PC-3 (cell line): Measurements from ENCODE around the gene SPINK6. TPM values are rescaled to one million over a fixed set of nuclear protein-coding genes. Genes with fewer than 3 reads are reported as not detected.

Experiments used
- ATAC-seq: fragments of 200-7000 bp; cut with Tn5 transposase; 2 replicates; pipeline ENCODE4 v1.9.1; 2020; ENCODE audit warnings: mild to moderate bottlenecking, moderate library complexity
- BruUV-seq: library from RNA; stranded (reverse); fragments of 400-500 nt; replicated peaks from 2 replicates; lab custom pipeline; 2021; lab: Mats Ljungman, UMichigan
- CTCF ChIA-PET: fragments of 300-600 bp; sonication (Branson Sonifier 250); formaldehyde crosslinking; loops from one replicate; lab custom pipeline; 2022; ENCODE audit warnings: antibody characterized with exemption; lab: Charles Lee
- POLR2A ChIA-PET: fragments of 300-600 bp; sonication (Branson Sonifier 250); formaldehyde crosslinking; loops from one replicate; lab custom pipeline; 2022; ENCODE audit warnings: antibody characterized with exemption; ENCODE audit not compliant: unreplicated experiment; lab: Charles Lee
- DNase-seq: peaks from one replicate; pipeline ENCODE4 v3.0.0-alpha.2; 2015
- H2AFZ ChIP-seq: fragments of 300-600 bp; sonication (generic); 2 replicates; pipeline ENCODE4 v1.6.0; 2016; ENCODE audit warnings: antibody characterized with exemption, low read length
- H3F3A ChIP-seq: fragments of 300-600 bp; sonication (generic); one replicate; pipeline ENCODE4 v1.6.0; 2017; ENCODE audit warnings: antibody characterized with exemption, low read length, control low read depth, mild to moderate bottlenecking; ENCODE audit not compliant: unreplicated experiment
- H3K27ac ChIP-seq: fragments of 300-600 bp; sonication (generic); 2 replicates; pipeline ENCODE4 v1.5.1; 2016; ENCODE audit warnings: mild to moderate bottlenecking, low read length
- H3K27me3 ChIP-seq: fragments of 300-600 bp; sonication (generic); 2 replicates; pipeline ENCODE4 v1.6.1; 2016; ENCODE audit warnings: low read length, mixed read lengths
- H3K36me3 ChIP-seq: fragments of 300-600 bp; sonication (generic); 2 replicates; pipeline ENCODE4 v1.6.1; 2016; ENCODE audit warnings: low read depth, mixed run types, low read length, mixed read lengths
- H3K4me1 ChIP-seq: fragments of 300-600 bp; sonication (generic); 2 replicates; pipeline ENCODE4 v1.5.1; 2016; ENCODE audit warnings: low read length; ENCODE audit not compliant: insufficient read depth
- H3K4me2 ChIP-seq: fragments of 300-600 bp; sonication (generic); 2 replicates; pipeline ENCODE4 v1.6.0; 2016; ENCODE audit warnings: low read length
- H3K4me3 ChIP-seq: fragments of 300-600 bp; sonication (generic); 2 replicates; pipeline ENCODE4 v1.5.1; 2016; ENCODE audit warnings: mild to moderate bottlenecking, low read length, mixed read lengths
- H3K79me2 ChIP-seq: fragments of 300-600 bp; sonication (generic); 2 replicates; pipeline ENCODE4 v1.6.1; 2017; ENCODE audit warnings: low read length, mixed read lengths
- H3K9ac ChIP-seq: fragments of 300-600 bp; sonication (generic); 2 replicates; pipeline ENCODE4 v1.6.0; 2016; ENCODE audit warnings: mild to moderate bottlenecking, low read length
- H3K9me2 ChIP-seq: fragments of 300-600 bp; sonication (generic); replicated peaks from 2 replicates; pipeline ENCODE4 v1.6.1; 2016; ENCODE audit warnings: mixed run types, low read length, mixed read lengths
- H3K9me3 ChIP-seq: fragments of 300-600 bp; sonication (generic); 2 replicates; pipeline ENCODE4 v1.6.1; 2016; ENCODE audit warnings: low read length, mixed read lengths
- H4K20me1 ChIP-seq: fragments of 300-600 bp; sonication (generic); 2 replicates; pipeline ENCODE4 v1.6.1; 2016; ENCODE audit warnings: low read length, mixed read lengths
- EZH2 ChIP-seq: fragments of 300-600 bp; sonication (generic); IDR thresholded peaks from one replicate; pipeline ENCODE4 v1.6.1; 2017; ENCODE audit warnings: antibody characterized with exemption, mild to moderate bottlenecking, low read length; ENCODE audit not compliant: unreplicated experiment
- EZH2phosphoT487 ChIP-seq: fragments of 300-600 bp; sonication (generic); IDR thresholded peaks from 2 replicates; pipeline ENCODE4 v1.6.1; 2018; ENCODE audit warnings: mild to moderate bottlenecking, antibody characterized with exemption, low read length, borderline replicate concordance
- intact Hi-C: fragments of 100-400 bp; cut with micrococcal nuclease; formaldehyde crosslinking; loops from 2 replicates; pipeline ENCODE4 v1.9.0; 2023
- total RNA-seq: library from RNA; depleted of rRNA; stranded (reverse); fragments of >200 nt; gene quantifications from 2 replicates; pipeline ENCODE4 v1.2.3, GENCODE V29; 2014
- TF ChIP-seq, protein P1 (sequence below): fragments of 300-600 bp; sonication (generic); conservative IDR thresholded peaks from 2 replicates; pipeline ENCODE4 v1.5.1; 2017; ENCODE audit warnings: antibody characterized with exemption, low read depth, mild to moderate bottlenecking, low read length

SPINK6 gene
- total RNA-seq, 1 experiment from 2014 or later, result not detected

DNA sequence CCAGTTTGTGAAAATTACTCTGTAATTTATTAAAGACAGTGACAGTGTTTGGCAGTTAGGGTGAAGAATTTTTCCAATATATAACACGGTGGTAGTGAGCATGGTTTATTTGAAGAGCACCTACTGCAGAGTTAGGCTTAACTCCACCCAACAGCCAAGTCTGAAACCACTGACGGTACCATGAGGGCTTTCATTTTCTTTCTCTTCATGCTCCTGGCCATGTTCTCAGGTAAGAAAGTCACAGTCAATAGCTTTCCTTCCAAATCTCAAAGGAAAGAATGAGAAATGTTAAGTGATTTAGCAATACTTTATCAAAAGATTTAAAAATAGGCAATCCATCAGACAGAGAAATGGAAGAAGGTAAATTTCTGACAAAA lies 35.6 kb downstream of the SPINK6 start, which contains the start of gene MARCOL:
Gene MARCOL (plus strand): TSS at position 108 of the 377 bp plus-strand sequence. CDS start 73 bp downstream, at position 181.
- Histone ChIP-seq H2AFZ (no peak within 1 kb of the TSS), H4K20me1 (no peaks in the 10 kb centered on the region), H3K36me3 (no peaks in the 10 kb centered on the region), H3F3A (no peaks in the 10 kb centered on the region), H3K27ac (no peak within 1 kb of the TSS), H3K4me2 (no peak within 1 kb of the TSS), H3K27me3 (no peaks in the 10 kb centered on the region), H3K9me2 (no peaks in the 10 kb centered on the region), H3K4me1 (no peaks in the 10 kb centered on the region), H3K9me3 (no peaks in the 10 kb centered on the region), H3K79me2 (no peaks in the 10 kb centered on the region), H3K4me3 (no peak within 1 kb of the TSS), H3K9ac (no peak within 1 kb of the TSS)
- ATAC-seq (no peak), DNase-seq (no peak)
- POLR2A ChIA-PET, result no interaction called here
- no TSS peak for BruUV-seq
- CTCF ChIA-PET, result no interaction called here
- TF ChIP-seq, protein P1, sequence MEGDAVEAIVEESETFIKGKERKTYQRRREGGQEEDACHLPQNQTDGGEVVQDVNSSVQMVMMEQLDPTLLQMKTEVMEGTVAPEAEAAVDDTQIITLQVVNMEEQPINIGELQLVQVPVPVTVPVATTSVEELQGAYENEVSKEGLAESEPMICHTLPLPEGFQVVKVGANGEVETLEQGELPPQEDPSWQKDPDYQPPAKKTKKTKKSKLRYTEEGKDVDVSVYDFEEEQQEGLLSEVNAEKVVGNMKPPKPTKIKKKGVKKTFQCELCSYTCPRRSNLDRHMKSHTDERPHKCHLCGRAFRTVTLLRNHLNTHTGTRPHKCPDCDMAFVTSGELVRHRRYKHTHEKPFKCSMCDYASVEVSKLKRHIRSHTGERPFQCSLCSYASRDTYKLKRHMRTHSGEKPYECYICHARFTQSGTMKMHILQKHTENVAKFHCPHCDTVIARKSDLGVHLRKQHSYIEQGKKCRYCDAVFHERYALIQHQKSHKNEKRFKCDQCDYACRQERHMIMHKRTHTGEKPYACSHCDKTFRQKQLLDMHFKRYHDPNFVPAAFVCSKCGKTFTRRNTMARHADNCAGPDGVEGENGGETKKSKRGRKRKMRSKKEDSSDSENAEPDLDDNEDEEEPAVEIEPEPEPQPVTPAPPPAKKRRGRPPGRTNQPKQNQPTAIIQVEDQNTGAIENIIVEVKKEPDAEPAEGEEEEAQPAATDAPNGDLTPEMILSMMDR, result no peak
- TF ChIP-seq EZH2phosphoT487, result no peak
- TF ChIP-seq EZH2, result no peak
- intact Hi-C loops, result no loop called here

DNA sequence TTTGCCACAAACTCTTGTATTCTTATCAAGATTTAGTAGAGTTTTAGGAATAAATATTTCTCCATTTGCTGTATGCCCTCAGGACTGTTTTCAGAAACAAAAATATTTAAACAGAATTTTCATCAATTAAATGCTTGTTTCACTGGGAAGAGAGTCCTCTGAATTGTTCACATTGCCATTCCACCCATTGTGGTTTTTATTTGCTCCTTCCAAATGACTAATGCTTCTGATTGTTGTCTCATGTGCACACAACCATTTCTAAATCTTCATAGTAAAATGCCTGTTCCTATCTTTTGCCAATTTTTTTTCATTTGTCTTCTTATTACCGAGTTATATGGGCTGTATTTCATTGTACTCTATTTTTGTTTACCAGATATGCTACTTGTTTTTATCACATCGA lies 46.1 kb downstream of the SPINK6 start:
- H3K27me3 ChIP-seq, result no peaks in the 10 kb centered on the region
- no peak overlapping the region for H2AFZ ChIP-seq
- no peaks in the 10 kb centered on the region for H3F3A ChIP-seq
- H3K9me2 ChIP-seq, result no peaks in the 10 kb centered on the region
- peaks cover 14% of the 10 kb centered on the region for H3K4me1 ChIP-seq
- peak; percentile 98 for ATAC-seq
- H3K9ac ChIP-seq, result no peak overlapping the region
- intact Hi-C loops, result no loop called here
- peak; percentile 77 for DNase-seq
- H3K79me2 ChIP-seq, result no peaks in the 10 kb centered on the region
- no peak for TF ChIP-seq EZH2
- TF ChIP-seq, protein P1, result no peak
- TF ChIP-seq EZH2phosphoT487, result no peak
- H3K4me2 ChIP-seq, result peak overlapping the region; percentile 14
- H3K9me3 ChIP-seq, result no peaks in the 10 kb centered on the region
- BruUV-seq, result no TSS peak
- no peak overlapping the region for H3K4me3 ChIP-seq
- peak overlapping the region; percentile 44 for H3K27ac ChIP-seq
- ChIA-PET POLR2A (interaction anchor here (0.7 kb wide), 1 partner anchor 42 kb away, joined by 6 read pairs; no protein-coding TSS in a partner anchor), CTCF (no interaction called here)
- H4K20me1 ChIP-seq, result no peaks in the 10 kb centered on the region
- no peaks in the 10 kb centered on the region for H3K36me3 ChIP-seq

DNA sequence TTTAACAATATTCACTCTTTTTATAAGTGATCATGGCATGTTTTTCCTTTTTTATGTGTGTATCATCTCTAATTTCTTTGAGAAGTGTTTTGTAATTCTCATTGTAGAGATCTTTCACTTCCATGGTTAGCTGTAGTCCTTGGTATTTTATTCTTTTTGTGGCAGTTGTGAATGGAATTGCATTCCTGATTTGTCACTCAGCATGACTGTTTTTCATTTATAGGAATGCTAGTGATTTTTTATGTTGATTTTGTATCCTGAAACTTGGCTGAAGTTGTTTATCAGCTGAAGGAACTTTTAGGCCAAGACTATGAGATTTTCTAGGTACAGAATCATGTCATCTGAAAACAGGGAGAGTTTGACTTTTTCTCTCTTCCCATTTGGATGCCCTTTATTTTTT lies 52.6 kb downstream of the SPINK6 start:
- DNase-seq (peak; percentile 67), ATAC-seq (peak; percentile 72)
- BruUV-seq, result no TSS peak
- no peaks in the 10 kb centered on the region for H4K20me1 ChIP-seq
- peaks cover 8% of the 10 kb centered on the region for H3K4me1 ChIP-seq
- peak overlapping the region; percentile 19; the same call in 1 of the 2 replicates for H3K27ac ChIP-seq
- no peaks in the 10 kb centered on the region for H3K9me2 ChIP-seq
- H3K79me2 ChIP-seq, result no peaks in the 10 kb centered on the region
- H2AFZ ChIP-seq, result 0 out of 2 replicates have a peak overlapping the region, but pooled peaks have one; percentile 18
- H3K36me3 ChIP-seq, result peaks cover 7% of the 10 kb centered on the region; the same call in 1 of the 2 replicates
- POLR2A ChIA-PET, result interaction anchor here (0.7 to 1.0 kb wide), 2 partner anchors 11 to 40 kb away, joined by 4 to 7 read pairs; no protein-coding TSS in a partner anchor
- no peak overlapping the region for H3K4me2 ChIP-seq
- CTCF ChIA-PET, result no interaction called here
- no peak for TF ChIP-seq EZH2phosphoT487
- no peak for TF ChIP-seq EZH2
- TF ChIP-seq, protein P1, result no peak
- no peak overlapping the region for H3K9ac ChIP-seq
- intact Hi-C loops, result loop anchor here (2.0 kb wide), 1 partner anchor 75 kb away; no protein-coding TSS in a partner anchor
- H3K9me3 ChIP-seq, result peaks cover 12% of the 10 kb centered on the region; the same call in 1 of the 2 replicates
- no peaks in the 10 kb centered on the region for H3K27me3 ChIP-seq
- no peaks in the 10 kb centered on the region for H3F3A ChIP-seq
- H3K4me3 ChIP-seq, result no peak overlapping the region
